Tibial nerve (tissue), 4 donors: ENCODE data around the gene PRDM1.

Source experiments
- EP300 ChIP-seq, 2 donors: sonication (generic); formaldehyde crosslinking; IDR thresholded peaks; one replicate each; pipeline ENCODE4 v1.6.1; 2017; ENCODE audit warnings: antibody characterized with exemption in 2 of 2, mild to moderate bottlenecking in 1 of 2
- POLR2A ChIP-seq, 2 donors: fragments of 450-650 bp; IDR thresholded peaks; one replicate each; pipeline ENCODE4 v1.6.1; 2017; ENCODE audit warnings: antibody characterized with exemption in 2 of 2, mild to moderate bottlenecking in 2 of 2, moderate library complexity in 2 of 2
- TF ChIP-seq, protein P1 (sequence below), 5 experiments: fragments of 200-600 bp in 3 of 5; fragments of 450-650 bp in 2 of 5; sonication (generic) in 3 of 5; IDR thresholded peaks; one replicate each; pipeline ENCODE4 v1.5.1; 2016 to 2019; ENCODE audit warnings: antibody characterized with exemption in 5 of 5, mild to moderate bottlenecking in 3 of 5, moderate library complexity in 2 of 5

DNA sequence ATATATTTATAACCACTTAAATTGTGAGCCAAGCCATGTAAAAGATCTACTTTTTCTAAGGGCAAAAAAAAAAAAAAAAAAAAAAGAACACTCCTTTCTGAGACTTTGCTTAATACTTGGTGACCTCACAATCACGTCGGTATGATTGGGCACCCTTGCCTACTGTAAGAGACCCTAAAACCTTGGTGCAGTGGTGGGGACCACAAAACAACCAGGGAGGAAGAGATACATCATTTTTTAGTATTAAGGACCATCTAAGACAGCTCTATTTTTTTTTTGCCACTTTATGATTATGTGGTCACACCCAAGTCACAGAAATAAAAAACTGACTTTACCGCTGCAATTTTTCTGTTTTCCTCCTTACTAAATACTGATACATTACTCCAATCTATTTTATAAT lies 22.9 kb downstream of the PRDM1 start:
- TF ChIP-seq, protein P1, sequence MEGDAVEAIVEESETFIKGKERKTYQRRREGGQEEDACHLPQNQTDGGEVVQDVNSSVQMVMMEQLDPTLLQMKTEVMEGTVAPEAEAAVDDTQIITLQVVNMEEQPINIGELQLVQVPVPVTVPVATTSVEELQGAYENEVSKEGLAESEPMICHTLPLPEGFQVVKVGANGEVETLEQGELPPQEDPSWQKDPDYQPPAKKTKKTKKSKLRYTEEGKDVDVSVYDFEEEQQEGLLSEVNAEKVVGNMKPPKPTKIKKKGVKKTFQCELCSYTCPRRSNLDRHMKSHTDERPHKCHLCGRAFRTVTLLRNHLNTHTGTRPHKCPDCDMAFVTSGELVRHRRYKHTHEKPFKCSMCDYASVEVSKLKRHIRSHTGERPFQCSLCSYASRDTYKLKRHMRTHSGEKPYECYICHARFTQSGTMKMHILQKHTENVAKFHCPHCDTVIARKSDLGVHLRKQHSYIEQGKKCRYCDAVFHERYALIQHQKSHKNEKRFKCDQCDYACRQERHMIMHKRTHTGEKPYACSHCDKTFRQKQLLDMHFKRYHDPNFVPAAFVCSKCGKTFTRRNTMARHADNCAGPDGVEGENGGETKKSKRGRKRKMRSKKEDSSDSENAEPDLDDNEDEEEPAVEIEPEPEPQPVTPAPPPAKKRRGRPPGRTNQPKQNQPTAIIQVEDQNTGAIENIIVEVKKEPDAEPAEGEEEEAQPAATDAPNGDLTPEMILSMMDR (IDR thresholded peaks at IDR 0.05), result no peak
- TF ChIP-seq POLR2A (IDR thresholded peaks at IDR 0.05) (no peak), EP300 (IDR thresholded peaks at IDR 0.05) (no peak)
